CD4-positive, alpha-beta T cell treated with Interleukin-1 beta for 1 hour (primary cell): ENCODE data around the gene LENG1.
A peak's percentile ranks its signal among the peaks of the same experiment; 100 is the strongest.
"Not testable (repeated sequence)": the region's sequence is repeated elsewhere in the genome, so short reads cannot be mapped to it uniquely, and the experiment has no call there.

Experiments used
- DNase-seq, 2 donors: peaks; one replicate each; pipeline ENCODE4 v3.0.0-alpha.2; 2020 to 2022

The LENG1 gene

DNA sequence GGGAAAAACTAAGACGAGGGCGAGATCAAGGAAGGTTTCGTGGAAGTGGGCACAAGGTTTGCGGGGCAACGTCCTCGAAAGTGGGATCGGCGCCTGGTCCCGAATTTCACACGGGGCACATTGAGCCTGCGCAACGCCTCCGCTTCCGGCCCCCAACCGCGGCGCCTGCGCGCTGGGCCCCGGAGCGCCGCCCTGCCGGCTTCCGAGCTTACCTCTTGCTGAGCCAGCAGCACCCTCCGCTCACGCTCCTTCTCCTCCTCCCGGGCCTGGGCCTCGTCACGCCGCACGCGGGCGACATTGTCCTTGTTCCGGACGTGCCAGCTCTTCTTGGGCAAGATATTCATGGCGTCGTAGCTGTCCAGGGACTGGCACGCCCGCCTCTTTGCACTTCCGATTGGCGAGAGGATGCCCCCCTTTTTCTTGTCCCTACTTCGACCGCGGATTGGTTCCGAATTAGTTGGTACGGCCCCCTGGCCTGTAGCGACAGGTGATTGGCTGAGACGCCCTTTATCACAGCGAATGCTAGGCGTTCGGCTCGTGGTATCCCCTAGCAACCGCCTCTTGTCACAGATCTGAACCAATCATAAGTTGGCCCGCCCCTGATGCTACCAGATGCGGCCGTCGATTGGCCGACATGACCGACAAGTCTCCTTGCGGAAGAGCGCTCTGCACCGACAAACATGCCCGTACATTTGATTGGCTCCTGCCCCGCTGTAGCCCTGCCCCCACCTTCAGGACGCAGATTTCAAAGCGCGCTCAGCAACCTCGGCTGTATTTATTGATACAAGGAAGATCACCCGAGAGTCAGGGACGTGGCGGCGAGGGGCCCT lies at the start of gene LENG1:
Gene LENG1 (minus strand): TSS at position 370 of the 830 bp plus-strand sequence. CDS start 26 bp downstream, at position 344.
- peak; percentile 100 for DNase-seq

DNA sequence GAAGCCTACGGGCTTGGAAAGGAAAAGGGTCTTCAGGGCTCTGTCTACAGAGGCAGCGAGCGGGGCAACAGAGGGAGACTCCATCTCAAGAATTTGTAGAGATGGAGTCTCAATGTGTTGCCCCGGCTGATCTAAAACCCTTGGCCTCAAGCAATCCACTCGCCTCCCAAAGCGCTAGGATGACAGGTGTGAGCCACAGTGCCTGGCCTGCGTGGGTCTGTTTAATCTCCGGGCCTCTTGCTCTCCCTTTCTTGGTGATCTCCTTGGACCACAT lies 49.2 kb upstream of the LENG1 start:
- DNase-seq: no peak

DNA sequence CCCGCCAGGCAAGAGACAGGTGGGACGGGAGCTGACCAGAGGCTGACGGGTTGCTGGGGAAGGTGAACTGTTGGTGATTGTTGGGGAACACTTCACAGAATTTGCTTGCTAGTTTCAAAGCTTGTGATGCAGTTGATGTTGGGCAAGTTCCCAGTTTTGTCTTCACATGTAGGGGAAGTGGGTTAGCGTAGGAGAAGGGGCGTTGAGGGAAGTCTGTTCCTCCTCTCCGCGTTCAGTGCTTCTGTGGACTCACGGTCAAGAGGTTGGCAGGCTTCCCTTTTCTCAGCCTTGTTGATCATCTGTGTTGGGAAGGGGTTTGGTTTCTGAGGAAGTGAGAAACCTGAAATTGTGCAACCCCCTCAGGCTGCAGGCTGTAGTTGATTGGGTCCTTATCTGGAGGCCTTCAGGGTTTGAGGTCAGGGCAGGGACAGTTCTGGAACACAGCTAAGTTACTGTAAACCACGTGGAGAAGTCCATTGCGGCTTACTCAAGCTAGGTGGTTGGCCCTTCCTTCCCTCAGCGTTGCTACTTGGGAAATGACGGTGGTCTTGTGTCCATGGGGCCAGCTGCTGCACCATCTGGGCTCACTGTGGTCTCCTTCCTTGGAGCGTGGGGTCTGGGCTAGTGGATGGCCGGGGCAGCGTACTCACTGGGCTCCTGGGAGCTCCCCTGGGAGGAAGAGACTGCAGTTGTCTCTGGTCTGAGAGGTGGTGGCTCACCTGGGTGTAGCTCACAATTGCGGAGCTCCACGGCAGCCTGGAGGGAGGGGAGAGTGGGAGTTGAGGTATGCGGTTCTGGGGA lies 48.7 kb upstream of the LENG1 start:
- DNase-seq: peak; percentile 50 to 86

DNA sequence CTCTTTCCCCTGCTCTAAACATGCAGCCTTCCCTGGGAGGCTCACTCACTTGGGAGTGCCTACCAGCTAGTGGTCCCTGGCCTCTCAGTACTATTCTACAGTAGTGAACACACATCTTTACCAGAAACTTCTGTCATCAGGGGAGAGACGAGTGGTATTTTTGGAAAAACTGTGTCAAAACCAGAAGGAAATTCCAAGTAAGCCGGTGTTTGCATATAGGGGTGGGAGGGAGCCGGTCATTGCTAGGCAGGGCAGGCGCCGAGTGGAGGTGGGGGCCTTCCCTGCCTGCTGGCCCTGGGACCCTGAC lies 48.1 kb upstream of the LENG1 start:
- no peak for DNase-seq

DNA sequence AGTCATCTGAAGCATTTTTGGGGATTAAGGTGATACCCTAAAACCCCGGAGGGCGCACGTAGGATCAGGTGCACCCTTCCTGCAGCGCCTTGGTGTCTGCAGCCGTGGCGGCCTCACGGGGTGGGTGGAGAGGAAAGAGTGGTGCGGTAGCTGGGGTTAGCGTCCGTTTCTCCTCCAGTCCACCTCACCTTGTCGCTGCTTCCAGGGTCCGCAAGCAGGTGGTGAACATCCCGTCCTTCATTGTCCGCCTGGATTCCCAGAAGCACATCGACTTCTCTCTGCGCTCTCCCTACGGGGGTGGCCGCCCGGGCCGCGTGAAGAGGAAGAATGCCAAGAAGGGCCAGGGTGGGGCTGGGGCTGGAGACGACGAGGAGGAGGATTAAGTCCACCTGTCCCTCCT lies 47.7 kb upstream of the LENG1 start:
- DNase-seq: not testable (repeated sequence)

DNA sequence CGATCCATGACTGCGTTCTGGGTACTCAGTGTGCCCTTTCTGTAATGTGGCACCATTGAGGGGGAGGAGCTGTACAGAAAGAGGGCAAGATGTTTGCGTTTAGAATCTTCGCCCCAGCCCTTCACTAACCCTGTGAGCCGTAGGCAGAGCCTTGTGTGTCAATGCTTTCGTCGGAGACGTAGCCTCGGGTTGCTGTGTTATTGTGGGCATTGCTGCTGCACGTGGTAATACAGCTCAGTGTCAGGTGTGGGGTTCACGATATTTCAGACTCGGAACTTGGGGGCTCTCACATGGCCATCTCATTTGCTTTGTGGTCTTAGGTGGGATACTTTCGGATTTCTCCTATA lies 47.3 kb upstream of the LENG1 start:
- DNase-seq: no peak

DNA sequence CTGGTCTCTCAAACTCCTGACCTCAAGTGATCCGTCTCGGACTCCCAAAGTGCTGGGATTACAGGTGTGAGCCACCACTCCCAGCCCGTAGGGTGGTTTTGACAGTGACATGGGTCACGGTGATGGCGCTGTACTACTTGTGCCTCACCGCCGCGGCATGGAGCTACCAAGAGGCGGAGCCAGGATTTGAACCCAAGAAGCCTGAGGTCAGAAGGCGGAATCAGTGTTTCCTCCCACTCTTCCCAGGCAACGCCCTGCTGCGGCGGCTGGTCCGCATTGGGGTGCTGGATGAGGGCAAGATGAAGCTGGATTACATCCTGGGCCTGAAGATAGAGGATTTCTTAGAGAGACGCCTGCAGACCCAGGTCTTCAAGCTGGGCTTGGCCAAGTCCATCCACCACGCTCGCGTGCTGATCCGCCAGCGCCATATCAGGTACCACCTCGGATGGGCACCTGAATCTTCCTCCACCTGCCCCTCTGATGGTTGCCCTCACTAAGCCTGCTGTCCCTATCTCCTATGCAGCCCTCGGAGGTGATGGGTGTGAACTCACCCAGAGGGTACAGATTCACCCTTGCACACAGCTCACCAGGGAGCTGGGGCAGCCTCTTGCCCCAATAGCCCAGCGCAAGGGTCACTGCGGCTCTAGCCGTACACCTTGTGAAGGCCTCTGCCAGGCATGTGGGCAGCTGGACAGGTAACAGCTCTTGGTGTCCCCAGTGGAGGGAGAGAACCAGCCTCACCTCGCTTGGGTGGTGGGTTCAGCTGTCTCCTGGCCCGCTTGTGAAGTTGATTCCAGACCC lies 46.7 kb upstream of the LENG1 start:
- DNase-seq: peak in 1 of 2 donors; percentile 27

DNA sequence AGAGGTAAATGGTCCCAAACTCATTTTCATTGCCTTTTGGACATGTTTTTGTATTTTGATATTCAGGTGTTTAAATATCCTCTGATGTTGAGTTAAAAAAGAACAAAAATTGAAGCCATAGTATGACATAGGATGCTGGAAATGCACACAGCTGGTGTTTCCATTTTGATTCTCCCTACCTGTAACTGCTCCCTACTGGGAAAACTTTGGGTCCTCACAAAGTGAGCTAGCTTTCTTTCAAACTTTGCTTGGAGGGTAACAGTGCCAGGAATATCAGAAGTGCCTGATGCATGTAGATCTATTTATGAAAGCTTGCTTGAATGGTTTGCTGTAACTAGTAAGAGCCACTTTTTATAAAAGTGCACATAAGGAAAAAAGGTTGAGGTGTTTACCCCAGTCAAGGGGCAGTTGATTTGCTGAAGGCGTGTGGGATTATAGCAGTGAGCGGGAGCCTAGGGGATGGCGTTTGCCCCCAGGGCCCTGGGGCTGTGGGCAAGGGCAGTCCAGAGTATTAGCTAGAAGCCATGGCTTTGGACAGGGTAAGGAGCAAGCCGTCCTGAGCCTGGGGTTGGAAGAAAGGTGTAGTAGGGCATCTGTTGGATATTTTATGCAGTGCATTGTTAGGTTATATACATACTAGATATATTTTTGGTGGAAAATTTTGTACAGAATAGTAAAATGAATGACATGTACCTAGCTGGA lies 45.4 kb upstream of the LENG1 start:
- DNase-seq: no peak

DNA sequence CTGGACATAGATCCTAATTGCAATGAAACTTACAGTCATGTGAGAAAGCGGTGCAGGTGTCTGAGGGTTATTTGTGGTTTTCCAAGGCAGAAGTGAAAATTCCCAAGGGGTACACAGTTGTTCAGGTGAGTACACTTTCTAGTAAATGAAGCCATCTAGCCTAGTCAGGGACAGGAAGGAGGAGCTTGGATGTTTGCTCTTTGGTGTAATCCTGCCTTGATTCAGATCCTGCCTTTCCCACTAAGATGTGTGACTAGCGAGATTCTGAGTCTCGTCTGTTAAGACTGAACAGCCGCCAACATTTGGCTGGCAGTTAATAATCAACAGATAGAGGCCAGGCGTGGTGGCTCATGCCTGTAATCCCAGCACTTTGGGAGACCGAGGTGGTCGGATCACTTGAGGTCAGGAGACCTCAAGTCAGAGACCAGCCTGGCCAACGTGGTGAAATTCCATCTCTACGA lies 43.7 kb upstream of the LENG1 start:
- no peak for DNase-seq

DNA sequence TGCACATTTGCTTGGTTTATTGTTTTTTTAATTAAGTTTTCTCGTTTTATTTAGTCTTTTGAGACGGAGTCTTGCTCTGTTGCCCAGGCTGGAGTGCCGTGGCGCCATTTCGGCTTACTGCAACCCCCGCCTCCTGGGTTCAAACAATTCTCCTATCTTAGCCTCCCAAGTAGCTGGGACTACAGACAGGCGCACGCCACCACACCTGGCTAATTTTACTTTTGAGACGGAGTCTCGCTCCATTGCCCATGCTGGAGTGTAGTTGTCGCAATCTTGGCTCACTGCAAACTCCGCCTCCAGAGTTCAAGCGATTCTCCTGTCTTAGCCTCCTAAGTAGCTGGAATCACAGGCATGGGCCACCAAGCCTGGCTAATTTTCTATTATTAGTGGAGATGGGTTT lies 42.5 kb upstream of the LENG1 start:
- DNase-seq: no peak

DNA sequence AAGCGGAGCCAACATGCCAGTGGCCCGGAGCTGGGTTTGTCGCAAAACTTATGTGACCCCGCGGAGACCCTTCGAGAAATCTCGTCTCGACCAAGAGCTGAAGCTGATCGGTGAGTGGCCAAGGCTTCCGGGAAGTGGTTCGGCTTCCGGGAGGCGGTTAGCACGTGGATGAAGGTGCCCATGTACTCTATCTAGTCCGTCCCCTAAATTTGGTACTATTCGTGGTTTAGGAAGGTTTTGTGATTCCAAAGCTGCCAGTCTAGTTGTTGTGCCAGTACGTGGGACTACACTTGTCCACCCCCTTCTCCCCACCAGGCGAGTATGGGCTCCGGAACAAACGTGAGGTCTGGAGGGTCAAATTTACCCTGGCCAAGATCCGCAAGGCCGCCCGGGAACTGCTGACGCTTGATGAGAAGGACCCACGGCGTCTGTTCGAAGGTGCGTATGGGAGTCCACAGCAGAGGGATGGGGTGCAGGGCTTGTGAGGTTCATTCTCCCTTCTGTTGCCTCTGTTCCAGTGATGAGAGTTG lies 41.7 kb upstream of the LENG1 start:
- DNase-seq: no peak

DNA sequence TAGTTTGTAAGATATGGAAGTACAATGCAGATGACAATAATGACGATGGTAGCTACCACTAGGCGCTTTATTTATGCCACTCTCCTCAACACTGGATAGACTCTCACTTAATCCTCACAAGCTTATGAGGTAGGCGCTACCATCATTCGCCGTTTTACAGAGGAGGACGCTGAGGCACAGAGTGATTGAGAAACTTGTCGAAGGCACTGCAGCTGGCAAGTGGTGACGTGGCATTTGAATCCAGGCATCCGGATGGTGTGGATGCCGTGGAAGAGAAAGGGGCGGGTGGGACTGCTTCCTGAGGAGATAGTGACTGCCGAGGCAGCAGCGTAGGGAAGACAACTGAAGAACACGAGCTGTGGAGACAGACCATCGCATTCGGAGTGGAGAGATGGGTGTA lies 39.9 kb upstream of the LENG1 start:
- no peak for DNase-seq

DNA sequence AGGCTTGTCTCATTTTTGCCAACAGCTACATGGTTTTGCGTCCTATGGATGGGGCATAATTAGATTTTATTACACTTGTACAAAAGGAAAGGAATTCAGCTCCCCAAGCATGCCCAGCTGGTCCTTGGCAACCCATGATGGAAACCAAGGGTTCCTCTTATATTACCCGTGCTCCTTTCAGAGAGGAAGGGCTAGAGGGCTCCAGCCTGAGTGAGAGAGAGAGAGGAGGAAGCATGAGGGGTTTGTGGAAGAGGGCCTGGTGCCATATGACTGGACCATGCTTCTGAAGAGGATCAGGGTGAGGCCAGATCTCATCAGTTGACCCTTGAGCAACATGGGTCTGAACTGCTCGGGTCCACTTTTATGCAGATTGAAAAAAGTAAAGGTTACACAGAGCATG lies 37.6 kb upstream of the LENG1 start:
- DNase-seq: no peak

DNA sequence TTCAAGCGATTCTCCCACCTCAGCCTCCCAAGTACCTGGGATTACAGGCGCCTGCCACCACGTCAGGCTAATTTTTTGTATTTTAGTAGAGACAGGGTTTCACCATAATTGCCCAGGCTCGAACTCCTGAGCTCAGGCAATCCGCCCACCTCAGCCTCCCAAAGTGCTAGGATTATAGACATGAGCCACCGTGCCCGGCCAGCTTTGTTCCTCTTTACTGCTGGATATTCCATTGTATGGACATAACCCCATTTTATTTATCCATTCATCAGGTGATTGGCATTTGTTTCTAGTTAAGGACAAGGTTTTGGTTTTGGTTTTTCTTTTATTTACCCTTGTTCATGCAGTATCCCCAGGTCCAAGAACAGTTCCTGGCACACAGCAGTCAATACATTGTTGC lies 37.0 kb upstream of the LENG1 start:
- no peak for DNase-seq

DNA sequence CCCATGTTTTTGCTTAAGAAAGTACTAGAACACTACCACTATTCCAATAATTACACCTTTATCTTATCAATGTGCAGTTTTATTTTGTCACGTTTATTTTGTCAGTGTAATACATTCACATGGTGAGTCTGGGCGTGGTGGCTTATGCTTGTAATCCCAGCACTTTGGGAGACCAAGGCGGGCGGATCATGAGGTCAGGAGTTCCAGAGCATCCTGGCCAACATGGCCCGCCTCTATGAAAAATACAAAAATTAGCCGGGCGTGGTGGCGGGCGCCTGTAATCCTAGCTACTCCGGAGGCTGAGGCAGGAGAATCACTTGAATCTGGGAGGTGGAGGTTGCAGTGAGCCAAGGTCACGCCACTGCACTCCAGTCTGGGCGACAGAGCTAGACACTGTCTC lies 34.9 kb upstream of the LENG1 start:
- DNase-seq: not testable (repeated sequence)

DNA sequence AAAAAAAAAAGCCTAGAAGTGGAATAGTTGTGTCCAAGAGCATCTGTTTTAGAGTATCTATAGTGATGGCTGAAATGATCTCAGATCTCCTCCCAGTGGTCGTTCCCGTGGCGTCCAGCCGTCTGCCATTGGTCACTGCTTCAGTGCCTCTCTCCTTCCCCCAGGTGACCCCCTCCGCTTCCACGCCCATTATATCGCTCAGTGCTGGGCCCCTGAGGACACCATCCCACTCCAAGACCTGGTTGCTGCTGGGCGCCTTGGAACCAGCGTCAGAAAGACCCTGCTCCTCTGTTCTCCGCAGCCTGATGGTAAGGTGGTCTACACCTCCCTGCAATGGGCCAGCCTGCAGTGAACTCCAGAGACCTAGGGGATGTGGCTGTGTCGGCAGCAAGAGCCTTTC lies 33.5 kb upstream of the LENG1 start:
- no peak for DNase-seq

DNA sequence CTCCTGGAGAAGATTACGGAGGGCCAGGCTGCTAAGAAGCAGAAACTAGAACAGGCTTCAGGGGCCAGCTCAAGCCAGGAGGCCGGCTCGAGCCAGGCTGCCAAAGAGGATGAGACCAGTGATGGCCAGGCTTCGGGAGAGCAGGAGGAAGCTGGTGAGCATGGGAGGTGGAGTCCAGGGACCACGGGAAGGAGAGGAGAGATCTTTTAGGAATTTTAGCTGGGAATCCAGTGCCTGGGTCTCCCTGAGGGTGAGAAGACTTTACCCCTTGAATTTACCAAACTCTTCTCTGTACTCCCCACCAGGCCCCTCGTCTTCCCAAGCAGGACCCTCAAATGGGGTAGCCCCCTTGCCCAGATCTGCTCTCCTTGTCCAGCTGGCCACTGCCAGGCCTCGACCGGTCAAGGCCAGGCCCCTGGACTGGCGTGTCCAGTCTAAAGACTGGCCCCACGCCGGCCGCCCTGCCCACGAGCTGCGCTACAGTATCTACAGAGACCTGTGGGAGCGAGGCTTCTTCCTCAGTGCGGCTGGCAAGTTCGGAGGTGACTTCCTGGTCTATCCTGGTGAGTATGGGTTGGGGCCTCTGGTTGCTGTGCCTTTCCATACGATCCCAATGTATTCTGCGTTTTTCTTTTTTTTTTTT lies 32.4 kb upstream of the LENG1 start:
- DNase-seq: no peak

DNA sequence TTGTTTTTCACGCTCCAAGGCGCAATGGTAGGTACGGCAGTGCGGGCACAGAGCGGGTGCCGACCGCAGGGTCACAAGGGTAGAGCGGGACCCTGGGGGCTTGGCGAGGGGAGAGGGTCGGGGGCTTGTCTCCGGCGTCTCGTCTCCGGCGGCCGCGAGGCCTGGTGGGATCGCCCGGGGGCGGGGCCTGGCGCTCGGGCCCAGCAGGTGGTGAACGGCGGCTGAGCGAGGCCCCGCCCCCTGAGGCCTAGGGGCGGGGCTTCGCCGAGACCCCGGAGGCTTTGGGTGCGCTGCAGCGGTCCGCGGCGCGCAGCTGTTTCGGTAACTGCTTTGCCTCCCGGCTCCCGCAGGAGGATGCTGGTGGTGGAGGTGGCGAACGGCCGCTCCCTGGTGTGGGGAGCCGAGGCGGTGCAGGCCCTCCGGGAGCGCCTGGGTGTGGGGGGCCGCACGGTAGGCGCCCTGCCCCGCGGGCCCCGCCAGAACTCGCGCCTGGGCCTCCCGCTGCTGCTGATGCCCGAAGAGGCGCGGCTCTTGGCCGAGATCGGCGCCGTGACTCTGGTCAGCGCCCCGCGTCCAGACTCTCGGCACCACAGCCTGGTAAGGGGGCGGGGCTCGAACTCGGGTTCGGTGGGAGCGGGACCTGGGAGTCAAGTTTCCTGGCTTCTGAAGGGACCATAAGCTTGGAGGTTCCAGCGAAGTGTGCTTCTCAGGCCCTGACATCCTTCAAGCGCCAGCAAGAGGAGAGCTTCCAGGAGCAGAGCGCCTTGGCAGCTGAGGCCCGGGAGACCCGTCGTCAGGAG lies 31.7 kb upstream of the LENG1 start, which contains the start of gene TSEN34:
Gene TSEN34 (plus strand): TSS at position 298 of the 800 bp plus-strand sequence. CDS start 57 bp downstream, at position 355.
- peak; percentile 91 to 92 for DNase-seq

DNA sequence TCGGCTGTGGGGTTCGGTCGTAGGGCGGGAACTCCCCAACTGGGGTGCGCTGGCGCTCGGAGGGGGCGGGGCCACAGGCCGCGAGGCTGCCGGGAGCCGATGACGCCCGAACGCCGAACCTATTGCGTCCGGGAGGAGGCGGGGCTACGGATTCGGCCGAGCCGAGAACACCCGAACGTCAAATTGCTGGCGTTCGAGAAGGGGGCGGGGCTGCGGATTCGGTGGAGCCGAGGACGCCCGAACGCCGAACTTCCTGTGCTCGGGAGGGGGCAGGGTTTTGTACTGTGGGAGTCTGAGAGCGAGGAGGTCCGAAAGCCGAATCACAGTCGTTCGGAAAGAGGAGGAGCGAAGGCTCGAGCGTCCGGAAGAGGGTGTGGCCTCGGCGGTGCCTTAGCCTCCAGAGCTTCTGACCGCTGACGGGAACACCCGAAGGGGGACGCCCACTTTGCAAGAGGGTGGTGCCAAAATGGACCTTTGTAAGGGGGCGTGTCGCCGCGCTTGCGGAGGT lies 31.0 kb upstream of the LENG1 start:
- DNase-seq: peak; percentile 100

DNA sequence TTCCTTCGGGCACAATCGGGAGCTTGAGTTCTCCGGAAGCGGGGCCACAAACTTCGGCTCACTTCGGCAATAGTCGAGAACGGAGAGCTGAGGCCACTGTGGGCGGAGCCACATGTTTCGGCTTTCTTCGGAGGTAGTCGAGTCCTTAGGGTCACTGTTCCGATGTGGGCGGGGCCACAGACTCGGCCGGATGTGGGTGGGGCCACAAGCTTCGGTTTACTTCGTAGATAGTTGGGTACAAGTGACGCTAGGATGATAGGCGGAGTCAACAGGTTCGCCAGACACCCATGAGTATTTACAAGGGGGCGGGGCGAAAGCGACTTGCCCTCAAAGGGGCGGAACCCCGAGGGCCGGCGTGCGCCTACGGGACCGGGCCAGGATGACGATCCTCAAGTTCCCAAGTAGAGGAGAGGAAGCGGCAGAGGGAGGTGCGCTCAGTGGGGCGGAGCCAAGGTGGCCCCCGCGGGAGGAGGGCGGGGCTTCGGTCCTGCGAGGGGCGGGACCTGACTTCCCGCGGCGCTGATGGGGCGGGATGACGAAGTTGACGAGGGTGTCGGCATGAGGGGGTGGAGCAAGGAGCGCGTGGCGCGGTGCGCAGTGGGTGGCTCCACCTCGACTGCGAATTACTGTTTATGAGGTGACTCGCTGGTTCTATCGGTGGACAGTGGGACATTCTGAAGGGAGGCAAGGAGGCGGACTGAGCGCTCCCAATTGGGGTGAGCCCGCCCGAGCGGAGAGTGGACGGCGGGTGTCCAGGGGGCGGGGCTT lies 30.4 kb upstream of the LENG1 start:
- peak; percentile 100 for DNase-seq
